Measurements from ENCODE around the gene APOE. TPM values are rescaled to one million over a fixed set of nuclear protein-coding genes. Genes with fewer than 3 reads are reported as not detected.

The APOE gene
- total RNA-seq, 2 donors from 2014 or later: 77.6 to 216 TPM

- H3K36me3 ChIP-seq (replicated peaks in 1 of 2; ENCODE audit: insufficient read depth in 1 of 2, low read depth in 2 of 2): peaks cover 6 to 14% of the 10 kb centered on the region in 2 donors
- peaks cover 23% of the 10 kb centered on the region for H3K4me1 ChIP-seq
- DNase-seq: no peak
- WGBS, 2 donors: 80 to 90% methylated on average over 6 to 15 of the region's 18 CpGs
- H3K27me3 ChIP-seq: no peaks in the 10 kb centered on the region
- intact Hi-C loops (cut with DNase I): no loop called here
- H3K27ac ChIP-seq: no peak overlapping the region
- no peaks in the 10 kb centered on the region for H3K9me3 ChIP-seq
- TF ChIP-seq POLR2A (IDR thresholded peaks at IDR 0.05) (no peak), CTCF (IDR thresholded peaks at IDR 0.05) (no peak)
- ATAC-seq: no peak
- H3K4me3 ChIP-seq: no peak overlapping the region
Observed at GRCh38 chr19:44893332-44894051, 12.1 kb upstream of the APOE start.

- H3K27me3 ChIP-seq: no peaks in the 10 kb centered on the region
- TF ChIP-seq CTCF (IDR thresholded peaks at IDR 0.05): no peak
- 92 to 100% methylated on average over 4 to 6 of the region's 6 CpGs for WGBS, 2 donors
- peaks cover 6 to 14% of the 10 kb centered on the region in 2 donors for H3K36me3 ChIP-seq (replicated peaks in 1 of 2; ENCODE audit: insufficient read depth in 1 of 2, low read depth in 2 of 2)
- intact Hi-C loops (cut with DNase I): no loop called here
- H3K4me1 ChIP-seq: peaks cover 23% of the 10 kb centered on the region
- no peak overlapping the region for H3K4me3 ChIP-seq
- no peaks in the 10 kb centered on the region for H3K9me3 ChIP-seq
- DNase-seq (no peak), ATAC-seq (no peak)
- H3K27ac ChIP-seq: no peak overlapping the region
Observed at GRCh38 chr19:44894052-44894400, 11.6 kb upstream of the APOE start.

GRCh38 chr19:44894946-44895345, 10.7 kb upstream of the APOE start:
- H3K4me1 ChIP-seq: peaks cover 17% of the 10 kb centered on the region
- H3K36me3 ChIP-seq (replicated peaks in 1 of 2; ENCODE audit: insufficient read depth in 1 of 2, low read depth in 2 of 2): peaks cover 6 to 14% of the 10 kb centered on the region in 2 donors
- no peaks in the 10 kb centered on the region for H3K27me3 ChIP-seq
- intact Hi-C loops (cut with DNase I): no loop called here
- H3K4me3 ChIP-seq: no peak overlapping the region
- no peak overlapping the region for H3K27ac ChIP-seq
- no peak for TF ChIP-seq CTCF (IDR thresholded peaks at IDR 0.05)
- no peak for TF ChIP-seq POLR2A (IDR thresholded peaks at IDR 0.05)
- ATAC-seq: no peak
- no peak for DNase-seq
- H3K9me3 ChIP-seq: no peaks in the 10 kb centered on the region
- WGBS, 2 donors: 81 to 86% methylated on average over 9 of the region's 9 CpGs

GRCh38 chr19:44897835-44898234, 7.8 kb upstream of the APOE start:
- TF ChIP-seq CTCF (IDR thresholded peaks at IDR 0.05) (no peak), POLR2A (IDR thresholded peaks at IDR 0.05) (no peak)
- no peaks in the 10 kb centered on the region for H3K27me3 ChIP-seq
- intact Hi-C loops (cut with DNase I): no loop called here
- 95 to 97% methylated on average over 6 to 8 of the region's 8 CpGs for WGBS, 2 donors
- H3K4me3 ChIP-seq: no peak overlapping the region
- no peak for ATAC-seq
- no peaks in the 10 kb centered on the region for H3K9me3 ChIP-seq
- H3K4me1 ChIP-seq: peaks cover 2% of the 10 kb centered on the region
- H3K27ac ChIP-seq: no peak overlapping the region
- no peak for DNase-seq
- H3K36me3 ChIP-seq (replicated peaks in 1 of 2; ENCODE audit: insufficient read depth in 1 of 2, low read depth in 2 of 2): peaks cover 6 to 16% of the 10 kb centered on the region in 2 donors

Measured in body of pancreas (tissue), 4 donors.